SK-N-SH (cell line): ENCODE data around the gene RNF180. TPM values are rescaled to one million over a fixed set of nuclear protein-coding genes. Genes with fewer than 3 reads are reported as not detected.

Experiments used
- CTCF ChIA-PET: fragments of 300-600, 350-600 bp; formaldehyde crosslinking; extraction: SDS; loops from one replicate; lab custom pipeline; 2021; lab: Yijun Ruan, JAX
- POLR2A ChIA-PET: fragments of 350-600 bp; sonication (Branson Sonifier 250); formaldehyde crosslinking; extraction: SDS; loops from one replicate; lab custom pipeline; 2020; ENCODE audit warnings: antibody characterized with exemption, inconsistent platforms; lab: Yijun Ruan, JAX
- DNase-seq: peaks from one replicate; pipeline ENCODE4 v3.0.0; 2012
- H2AFZ ChIP-seq: fragments of 200-600 bp; sonication (generic); 2 replicates; pipeline ENCODE4 v1.8.1; 2016; ENCODE audit warnings: antibody characterized with exemption, mild to moderate bottlenecking, low read depth
- H3F3A ChIP-seq: fragments of 200-600 bp; sonication (generic); replicated peaks from 2 replicates; pipeline ENCODE3; 2016; ENCODE audit warnings: antibody characterized with exemption, mild to moderate bottlenecking; ENCODE audit not compliant: insufficient read depth
- H3K27ac ChIP-seq, 2 experiments: fragments of 200-500 bp in 1 of 2; fragments of 200-600 bp in 1 of 2; sonication (Bioruptor generic) in 1 of 2; sonication (generic), shearing (Covaris generic) in 1 of 2; 2 replicates each; pipeline versions ENCODE4 v1.5.1 to v1.6.1; 2014 to 2016; ENCODE audit warnings: low read depth in 2 of 2, inconsistent platforms in 1 of 2, low read length in 1 of 2, mild to moderate bottlenecking in 1 of 2, mixed read lengths in 1 of 2
- H3K27me3 ChIP-seq: fragments of 200-600 bp; sonication (generic), shearing (Covaris generic); 2 replicates; pipeline ENCODE4 v1.6.1; 2016; ENCODE audit warnings: mixed run types; ENCODE audit not compliant: insufficient read depth
- H3K36me3 ChIP-seq, 2 experiments: fragments of 200-500 bp in 1 of 2; fragments of 200-600 bp in 1 of 2; sonication (Bioruptor generic) in 1 of 2; sonication (generic) in 1 of 2; replicated peaks in 1 of 2; 2 replicates each; pipeline versions ENCODE3 to v1.5.1; 2014 to 2016; ENCODE audit warnings: low read length in 1 of 2, mild to moderate bottlenecking in 1 of 2; ENCODE audit not compliant: insufficient read depth in 2 of 2, control insufficient read depth in 1 of 2
- H3K4me1 ChIP-seq, 2 experiments: fragments of 200-500 bp in 1 of 2; fragments of 200-600 bp in 1 of 2; sonication (Bioruptor generic) in 1 of 2; sonication (generic), shearing (Covaris generic) in 1 of 2; 2 replicates each; pipeline versions ENCODE4 v1.5.1 to v1.6.1; 2014 to 2016; ENCODE audit warnings: low read depth in 1 of 2, low read length in 1 of 2, mixed run types in 1 of 2; ENCODE audit not compliant: insufficient read depth in 2 of 2, control insufficient read depth in 1 of 2
- H3K4me2 ChIP-seq: fragments of 200-600 bp; sonication (generic), shearing (Covaris generic); 2 replicates; pipeline ENCODE4 v1.6.1; 2017; ENCODE audit warnings: mixed run types
- H3K4me3 ChIP-seq, 2 experiments: fragments of 200-500 bp in 1 of 2; fragments of 200-600 bp in 1 of 2; sonication (Bioruptor generic) in 1 of 2; sonication (generic), shearing (Covaris generic) in 1 of 2; 2 replicates each; pipeline versions ENCODE4 v1.5.1 to v1.8.1; 2014 to 2016; ENCODE audit warnings: low read depth in 2 of 2, inconsistent platforms in 1 of 2, low read length in 1 of 2, mild to moderate bottlenecking in 1 of 2, mixed read lengths in 1 of 2, moderate library complexity in 1 of 2
- H3K79me2 ChIP-seq: fragments of 200-600 bp; sonication (generic); 2 replicates; pipeline ENCODE4 v1.8.1; 2017; ENCODE audit warnings: mild to moderate bottlenecking; ENCODE audit not compliant: insufficient read depth
- H3K9ac ChIP-seq: fragments of 200-600 bp; sonication (generic); 2 replicates; pipeline ENCODE4 v1.6.1; 2017; ENCODE audit warnings: mixed run types
- H3K9me2 ChIP-seq: fragments of 200-600 bp; sonication (generic); 2 replicates; pipeline ENCODE4 v1.6.1; 2017; ENCODE audit warnings: mixed run types
- H3K9me3 ChIP-seq: fragments of 200-600 bp; sonication (generic); 2 replicates; pipeline ENCODE4 v1.6.1; 2017; ENCODE audit warnings: mixed run types, mild to moderate bottlenecking, moderate library complexity
- H4K20me1 ChIP-seq: fragments of 200-600 bp; sonication (generic); 2 replicates; pipeline ENCODE4 v1.6.1; 2017; ENCODE audit warnings: mild to moderate bottlenecking, mixed run types; ENCODE audit not compliant: insufficient read depth
- CTCF ChIP-seq: fragments of 200-600 bp; sonication (generic); IDR thresholded peaks from 2 replicates; pipeline ENCODE4 v1.6.1; 2017; ENCODE audit warnings: antibody characterized with exemption, mild to moderate bottlenecking, moderate library complexity
- ELF1 ChIP-seq: IDR thresholded peaks from 2 replicates; pipeline ENCODE4 v1.4.0; 2012
- FOXJ3 ChIP-seq: sonication (generic); formaldehyde crosslinking; IDR thresholded peaks from 2 replicates; pipeline ENCODE4 v1.5.1; 2020; ENCODE audit warnings: mild to moderate bottlenecking, missing genetic modification reagents
- JUND ChIP-seq: IDR thresholded peaks from 2 replicates; pipeline ENCODE4 v1.4.0; 2012
- MXI1 ChIP-seq: IDR thresholded peaks from 2 replicates; pipeline ENCODE4 v1.6.1; 2012; ENCODE audit warnings: mild to moderate bottlenecking, low read depth, low read length, improper control_type of control experiment
- NFIC ChIP-seq: IDR thresholded peaks from 2 replicates; pipeline ENCODE4 v1.4.0; 2012; ENCODE audit warnings: borderline replicate concordance
- NRF1 ChIP-seq: IDR thresholded peaks from 2 replicates; pipeline ENCODE4 v1.6.1; 2012; ENCODE audit warnings: low read depth, mild to moderate bottlenecking, low read length
- PBX3 ChIP-seq: IDR thresholded peaks from 2 replicates; pipeline ENCODE4; 2012
- RAD21 ChIP-seq: IDR thresholded peaks from 2 replicates; pipeline ENCODE4 v1.6.1; 2012; ENCODE audit warnings: mild to moderate bottlenecking, low read length
- RCOR1 ChIP-seq: fragments of 150-350 bp; IDR thresholded peaks from 2 replicates; pipeline ENCODE4 v1.6.1; 2017; ENCODE audit warnings: antibody characterized with exemption, low read length
- REST ChIP-seq: IDR thresholded peaks from 2 replicates; pipeline ENCODE4 v1.6.1; 2012; ENCODE audit warnings: mild to moderate bottlenecking, low read depth, low read length, moderate library complexity
- RFX5 ChIP-seq: IDR thresholded peaks from 2 replicates; pipeline ENCODE4 v1.6.1; 2012; ENCODE audit warnings: mild to moderate bottlenecking, improper control_type of control experiment, low read length
- SIN3A ChIP-seq: IDR thresholded peaks from 2 replicates; pipeline ENCODE4 v1.6.1; 2012; ENCODE audit warnings: low read depth, mild to moderate bottlenecking, low read length, moderate library complexity, borderline replicate concordance
- SMC3 ChIP-seq: IDR thresholded peaks from 2 replicates; pipeline ENCODE4 v1.6.1; 2012; ENCODE audit warnings: low read depth, low read length, improper control_type of control experiment
- TAF1 ChIP-seq: IDR thresholded peaks from 2 replicates; pipeline ENCODE4 v1.6.1; 2012; ENCODE audit warnings: low read depth, mild to moderate bottlenecking, low read length, moderate library complexity, borderline replicate concordance
- TCF12 ChIP-seq: IDR thresholded peaks from 2 replicates; pipeline ENCODE4 v1.4.0; 2012
- USF1 ChIP-seq: IDR thresholded peaks from 2 replicates; pipeline ENCODE4 v1.4.0; 2012; ENCODE audit warnings: low read depth, borderline replicate concordance
- WGBS: methylation state at CpG from one replicate; pipeline ENCODE4 v1.1.6; 2017; ENCODE audit warnings: low lambda C conversion rate; 5-methylcytosine and 5-hydroxymethylcytosine counted together
- polyA plus RNA-seq, 3 experiments: library from polyadenylated mRNA; depleted of rRNA; stranded (reverse); fragments of >200 nt; gene quantifications; 2 replicates each; pipeline ENCODE4 v1.2.3, GENCODE V29; 2012

Gene RNF180
- polyA plus RNA-seq, 1 of the 3 experiments (the other 2 are of a cell fraction): 0.02 TPM

- TF ChIP-seq USF1 (no peak), RCOR1 (no peak), SMC3 (peak; percentile 48), MXI1 (no peak), NFIC (no peak), RAD21 (peak; percentile 66), TCF12 (no peak), RFX5 (no peak), JUND (no peak), CTCF (peak; percentile 76), FOXJ3 (CRISPR knock-in tag) (no peak), TAF1 (no peak), SIN3A (no peak), REST (no peak), NRF1 (no peak), PBX3 (no peak), ELF1 (no peak)
- POLR2A ChIA-PET: no interaction called here
- H3K4me3 ChIP-seq: peak overlapping the region in 1 of 2 experiments; percentile 21; a peak in 1 of 4 replicates
- peak; percentile 47 for DNase-seq
- H3K27ac ChIP-seq: no peak overlapping the region
- 0% methylated on average over 7 of the region's 7 CpGs for WGBS
- no peak overlapping the region for H3K4me2 ChIP-seq
- no peaks in the 10 kb centered on the region for H3F3A ChIP-seq
- H3K4me1 ChIP-seq: no peaks in the 10 kb centered on the region
- H3K9me2 ChIP-seq: no peaks in the 10 kb centered on the region
- no peaks in the 10 kb centered on the region for H3K9me3 ChIP-seq
- no peaks in the 10 kb centered on the region for H4K20me1 ChIP-seq
- no peak overlapping the region for H2AFZ ChIP-seq
- no peaks in the 10 kb centered on the region for H3K36me3 ChIP-seq
- H3K27me3 ChIP-seq: peaks cover 15% of the 10 kb centered on the region
- no peaks in the 10 kb centered on the region for H3K79me2 ChIP-seq
- CTCF ChIA-PET: interaction anchor here (0.6 to 1.6 kb wide), 13 partner anchors 9 to 638 kb away, joined by 3 to 8 read pairs (median 4); no protein-coding TSS in a partner anchor
- no peak overlapping the region for H3K9ac ChIP-seq
These were observed 17.7 kb upstream of the RNF180 start for GRCh38 chr5:64147849-64148441.
